Measurements from ENCODE around the gene EIF2B4. TPM values are rescaled to one million over a fixed set of nuclear protein-coding genes. Genes with fewer than 3 reads are reported as not detected.

Gene EIF2B4
- total and polyA plus RNA-seq, 2 of the 13 experiments (the other 11 are each of a cell fraction or from before 2014, with no cell fraction given) = 91.5 to 96.4 TPM

- TF ChIP-seq USF2 (IDR thresholded peaks at IDR 0.05; ENCODE audit: low read depth, low read length) = no peak
- TF ChIP-seq USF2 (CRISPR knock-in tag; IDR thresholded peaks at IDR 0.05; ENCODE audit: borderline replicate concordance) = no peak
- TF ChIP-seq, protein P1, sequence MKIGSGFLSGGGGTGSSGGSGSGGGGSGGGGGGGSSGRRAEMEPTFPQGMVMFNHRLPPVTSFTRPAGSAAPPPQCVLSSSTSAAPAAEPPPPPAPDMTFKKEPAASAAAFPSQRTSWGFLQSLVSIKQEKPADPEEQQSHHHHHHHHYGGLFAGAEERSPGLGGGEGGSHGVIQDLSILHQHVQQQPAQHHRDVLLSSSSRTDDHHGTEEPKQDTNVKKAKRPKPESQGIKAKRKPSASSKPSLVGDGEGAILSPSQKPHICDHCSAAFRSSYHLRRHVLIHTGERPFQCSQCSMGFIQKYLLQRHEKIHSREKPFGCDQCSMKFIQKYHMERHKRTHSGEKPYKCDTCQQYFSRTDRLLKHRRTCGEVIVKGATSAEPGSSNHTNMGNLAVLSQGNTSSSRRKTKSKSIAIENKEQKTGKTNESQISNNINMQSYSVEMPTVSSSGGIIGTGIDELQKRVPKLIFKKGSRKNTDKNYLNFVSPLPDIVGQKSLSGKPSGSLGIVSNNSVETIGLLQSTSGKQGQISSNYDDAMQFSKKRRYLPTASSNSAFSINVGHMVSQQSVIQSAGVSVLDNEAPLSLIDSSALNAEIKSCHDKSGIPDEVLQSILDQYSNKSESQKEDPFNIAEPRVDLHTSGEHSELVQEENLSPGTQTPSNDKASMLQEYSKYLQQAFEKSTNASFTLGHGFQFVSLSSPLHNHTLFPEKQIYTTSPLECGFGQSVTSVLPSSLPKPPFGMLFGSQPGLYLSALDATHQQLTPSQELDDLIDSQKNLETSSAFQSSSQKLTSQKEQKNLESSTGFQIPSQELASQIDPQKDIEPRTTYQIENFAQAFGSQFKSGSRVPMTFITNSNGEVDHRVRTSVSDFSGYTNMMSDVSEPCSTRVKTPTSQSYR (CRISPR knock-in tag; IDR thresholded peaks at IDR 0.05; ENCODE audit: borderline replicate concordance) = peak; percentile 25; the same call in 1 of the 2 replicates
- TF ChIP-seq ZNF713 (CRISPR knock-in tag; IDR thresholded peaks at IDR 0.05) = no peak
- no peak for TF ChIP-seq SCMH1 (CRISPR knock-in tag; IDR thresholded peaks at IDR 0.05; ENCODE audit: borderline replicate concordance)
- peak; percentile 91 for TF ChIP-seq RXRB (CRISPR knock-in tag; IDR thresholded peaks at IDR 0.05; ENCODE audit: borderline replicate concordance)
- TF ChIP-seq AKAP8 (CRISPR knock-in tag; IDR thresholded peaks at IDR 0.05) = peak; percentile 82; the same call in 1 of the 2 replicates
- no peak for TF ChIP-seq NR1H2 (CRISPR knock-in tag; IDR thresholded peaks at IDR 0.05; ENCODE audit: borderline replicate concordance, low read depth)
- peak; percentile 75; the same call in 1 of the 2 replicates for TF ChIP-seq CBFB (CRISPR knock-in tag; IDR thresholded peaks at IDR 0.05)
- TF ChIP-seq PITX1 (CRISPR knock-in tag; IDR thresholded peaks at IDR 0.05) = 0 out of 2 replicates have a peak, but pooled peaks have one; percentile 34
- TF ChIP-seq ZNF703 (CRISPR knock-in tag; IDR thresholded peaks at IDR 0.05; ENCODE audit: borderline replicate concordance) = no peak
- TF ChIP-seq ZSCAN22 (CRISPR knock-in tag; IDR thresholded peaks at IDR 0.05) = no peak
- TF ChIP-seq CC2D1A (CRISPR knock-in tag; IDR thresholded peaks at IDR 0.05) = no peak
- TF ChIP-seq ZNF446 (CRISPR knock-in tag; IDR thresholded peaks at IDR 0.05) = no peak
- TF ChIP-seq HINFP (CRISPR knock-in tag; IDR thresholded peaks at IDR 0.05; ENCODE audit: low read depth) = peak; percentile 83; the same call in 1 of the 2 replicates
- TF ChIP-seq SIX4 (CRISPR knock-in tag; IDR thresholded peaks at IDR 0.05) = peak; percentile 83
- no peak for TF ChIP-seq ONECUT2 (CRISPR knock-in tag; IDR thresholded peaks at IDR 0.05)
- TF ChIP-seq SKI (IDR thresholded peaks at IDR 0.05; ENCODE audit: partially characterized antibody) = peak; percentile 74
- TF ChIP-seq YEATS4 (CRISPR knock-in tag; IDR thresholded peaks at IDR 0.05; ENCODE audit: borderline replicate concordance) = peak; percentile 77; the same call in 1 of the 2 replicates
- peak; percentile 66; the same call in 1 of the 2 replicates for TF ChIP-seq ZNF292 (CRISPR knock-in tag; IDR thresholded peaks at IDR 0.05; ENCODE audit: borderline replicate concordance, low read depth)
- TF ChIP-seq SNAI1 (CRISPR knock-in tag; IDR thresholded peaks at IDR 0.05; ENCODE audit: borderline replicate concordance) = no peak
- TF ChIP-seq ZBTB7B (CRISPR knock-in tag; IDR thresholded peaks at IDR 0.05) = peak; percentile 61; the same call in 1 of the 2 replicates
- TF ChIP-seq ZNF530 (CRISPR knock-in tag; IDR thresholded peaks at IDR 0.05; ENCODE audit: low read depth) = no peak
These were observed 49.1 kb downstream of the EIF2B4 start (continued) for GRCh38 chr2:27320958-27321543.
